Measurements from ENCODE around the gene TM4SF20.

DNA sequence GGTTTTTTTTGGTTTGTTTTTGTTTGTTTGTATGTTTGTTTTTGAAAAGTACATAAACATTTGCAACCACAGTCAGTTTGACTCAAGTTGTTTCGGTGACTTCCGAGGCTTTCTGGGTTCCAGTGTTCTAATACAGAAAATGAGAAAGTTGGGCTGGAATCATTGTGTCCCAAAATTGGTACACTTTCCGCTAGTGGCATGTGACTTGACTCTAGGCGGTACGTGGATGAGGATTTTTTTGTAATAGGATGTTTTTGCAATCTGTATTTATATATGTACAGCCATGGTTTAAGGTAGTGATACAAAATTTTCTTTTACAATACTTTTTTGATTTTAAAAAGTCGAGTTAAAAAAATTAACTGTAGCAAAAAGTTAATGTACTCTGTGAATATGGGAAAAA, 52.3 kb downstream of the TM4SF20 start:
- TF ChIP-seq, protein P1, sequence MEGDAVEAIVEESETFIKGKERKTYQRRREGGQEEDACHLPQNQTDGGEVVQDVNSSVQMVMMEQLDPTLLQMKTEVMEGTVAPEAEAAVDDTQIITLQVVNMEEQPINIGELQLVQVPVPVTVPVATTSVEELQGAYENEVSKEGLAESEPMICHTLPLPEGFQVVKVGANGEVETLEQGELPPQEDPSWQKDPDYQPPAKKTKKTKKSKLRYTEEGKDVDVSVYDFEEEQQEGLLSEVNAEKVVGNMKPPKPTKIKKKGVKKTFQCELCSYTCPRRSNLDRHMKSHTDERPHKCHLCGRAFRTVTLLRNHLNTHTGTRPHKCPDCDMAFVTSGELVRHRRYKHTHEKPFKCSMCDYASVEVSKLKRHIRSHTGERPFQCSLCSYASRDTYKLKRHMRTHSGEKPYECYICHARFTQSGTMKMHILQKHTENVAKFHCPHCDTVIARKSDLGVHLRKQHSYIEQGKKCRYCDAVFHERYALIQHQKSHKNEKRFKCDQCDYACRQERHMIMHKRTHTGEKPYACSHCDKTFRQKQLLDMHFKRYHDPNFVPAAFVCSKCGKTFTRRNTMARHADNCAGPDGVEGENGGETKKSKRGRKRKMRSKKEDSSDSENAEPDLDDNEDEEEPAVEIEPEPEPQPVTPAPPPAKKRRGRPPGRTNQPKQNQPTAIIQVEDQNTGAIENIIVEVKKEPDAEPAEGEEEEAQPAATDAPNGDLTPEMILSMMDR (conservative IDR thresholded peaks at IDR 0.05; ENCODE audit: low read depth in 2 of 2): no peak
- TF ChIP-seq, protein P2, sequence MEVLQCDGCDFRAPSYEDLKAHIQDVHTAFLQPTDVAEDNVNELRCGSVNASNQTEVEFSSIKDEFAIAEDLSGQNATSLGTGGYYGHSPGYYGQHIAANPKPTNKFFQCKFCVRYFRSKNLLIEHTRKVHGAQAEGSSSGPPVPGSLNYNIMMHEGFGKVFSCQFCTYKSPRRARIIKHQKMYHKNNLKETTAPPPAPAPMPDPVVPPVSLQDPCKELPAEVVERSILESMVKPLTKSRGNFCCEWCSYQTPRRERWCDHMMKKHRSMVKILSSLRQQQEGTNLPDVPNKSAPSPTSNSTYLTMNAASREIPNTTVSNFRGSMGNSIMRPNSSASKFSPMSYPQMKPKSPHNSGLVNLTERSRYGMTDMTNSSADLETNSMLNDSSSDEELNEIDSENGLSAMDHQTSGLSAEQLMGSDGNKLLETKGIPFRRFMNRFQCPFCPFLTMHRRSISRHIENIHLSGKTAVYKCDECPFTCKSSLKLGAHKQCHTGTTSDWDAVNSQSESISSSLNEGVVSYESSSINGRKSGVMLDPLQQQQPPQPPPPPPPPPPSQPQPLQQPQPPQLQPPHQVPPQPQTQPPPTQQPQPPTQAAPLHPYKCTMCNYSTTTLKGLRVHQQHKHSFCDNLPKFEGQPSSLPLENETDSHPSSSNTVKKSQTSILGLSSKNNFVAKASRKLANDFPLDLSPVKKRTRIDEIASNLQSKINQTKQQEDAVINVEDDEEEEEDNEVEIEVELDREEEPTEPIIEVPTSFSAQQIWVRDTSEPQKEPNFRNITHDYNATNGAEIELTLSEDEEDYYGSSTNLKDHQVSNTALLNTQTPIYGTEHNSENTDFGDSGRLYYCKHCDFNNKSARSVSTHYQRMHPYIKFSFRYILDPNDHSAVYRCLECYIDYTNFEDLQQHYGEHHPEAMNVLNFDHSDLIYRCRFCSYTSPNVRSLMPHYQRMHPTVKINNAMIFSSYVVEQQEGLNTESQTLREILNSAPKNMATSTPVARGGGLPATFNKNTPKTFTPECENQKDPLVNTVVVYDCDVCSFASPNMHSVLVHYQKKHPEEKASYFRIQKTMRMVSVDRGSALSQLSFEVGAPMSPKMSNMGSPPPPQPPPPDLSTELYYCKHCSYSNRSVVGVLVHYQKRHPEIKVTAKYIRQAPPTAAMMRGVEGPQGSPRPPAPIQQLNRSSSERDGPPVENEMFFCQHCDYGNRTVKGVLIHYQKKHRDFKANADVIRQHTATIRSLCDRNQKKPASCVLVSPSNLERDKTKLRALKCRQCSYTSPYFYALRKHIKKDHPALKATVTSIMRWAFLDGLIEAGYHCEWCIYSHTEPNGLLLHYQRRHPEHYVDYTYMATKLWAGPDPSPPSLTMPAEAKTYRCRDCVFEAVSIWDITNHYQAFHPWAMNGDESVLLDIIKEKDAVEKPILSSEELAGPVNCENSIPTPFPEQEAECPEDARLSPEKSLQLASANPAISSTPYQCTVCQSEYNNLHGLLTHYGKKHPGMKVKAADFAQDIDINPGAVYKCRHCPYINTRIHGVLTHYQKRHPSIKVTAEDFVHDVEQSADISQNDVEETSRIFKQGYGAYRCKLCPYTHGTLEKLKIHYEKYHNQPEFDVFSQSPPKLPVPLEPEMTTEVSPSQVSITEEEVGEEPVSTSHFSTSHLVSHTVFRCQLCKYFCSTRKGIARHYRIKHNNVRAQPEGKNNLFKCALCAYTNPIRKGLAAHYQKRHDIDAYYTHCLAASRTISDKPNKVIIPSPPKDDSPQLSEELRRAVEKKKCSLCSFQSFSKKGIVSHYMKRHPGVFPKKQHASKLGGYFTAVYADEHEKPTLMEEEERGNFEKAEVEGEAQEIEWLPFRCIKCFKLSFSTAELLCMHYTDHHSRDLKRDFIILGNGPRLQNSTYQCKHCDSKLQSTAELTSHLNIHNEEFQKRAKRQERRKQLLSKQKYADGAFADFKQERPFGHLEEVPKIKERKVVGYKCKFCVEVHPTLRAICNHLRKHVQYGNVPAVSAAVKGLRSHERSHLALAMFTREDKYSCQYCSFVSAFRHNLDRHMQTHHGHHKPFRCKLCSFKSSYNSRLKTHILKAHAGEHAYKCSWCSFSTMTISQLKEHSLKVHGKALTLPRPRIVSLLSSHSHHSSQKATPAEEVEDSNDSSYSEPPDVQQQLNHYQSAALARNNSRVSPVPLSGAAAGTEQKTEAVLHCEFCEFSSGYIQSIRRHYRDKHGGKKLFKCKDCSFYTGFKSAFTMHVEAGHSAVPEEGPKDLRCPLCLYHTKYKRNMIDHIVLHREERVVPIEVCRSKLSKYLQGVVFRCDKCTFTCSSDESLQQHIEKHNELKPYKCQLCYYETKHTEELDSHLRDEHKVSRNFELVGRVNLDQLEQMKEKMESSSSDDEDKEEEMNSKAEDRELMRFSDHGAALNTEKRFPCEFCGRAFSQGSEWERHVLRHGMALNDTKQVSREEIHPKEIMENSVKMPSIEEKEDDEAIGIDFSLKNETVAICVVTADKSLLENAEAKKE (CRISPR knock-in tag; IDR thresholded peaks at IDR 0.05): no peak
- TF ChIP-seq JUNB (IDR thresholded peaks at IDR 0.05; ENCODE audit: unreplicated experiment) (no peak), POLR2AphosphoS5 (IDR thresholded peaks at IDR 0.05; ENCODE audit: low read depth) (no peak), EZH2 (IDR thresholded peaks at IDR 0.05; ENCODE audit: low read depth, unreplicated experiment) (no peak), CREB1 (CRISPR knock-in tag; IDR thresholded peaks at IDR 0.05; ENCODE audit: low read depth) (no peak), ETS1 (IDR thresholded peaks at IDR 0.05) (no peak), EZH2phosphoT487 (IDR thresholded peaks at IDR 0.05; ENCODE audit: unreplicated experiment) (no peak), REST (IDR thresholded peaks at IDR 0.05; ENCODE audit: unreplicated experiment) (no peak), NANOG (IDR thresholded peaks at IDR 0.05; ENCODE audit: borderline replicate concordance) (no peak), ZNF114 (CRISPR knock-in tag; IDR thresholded peaks at IDR 0.05) (no peak), STAT1 (IDR thresholded peaks at IDR 0.05; ENCODE audit: unreplicated experiment) (no peak), ZNF331 (CRISPR knock-in tag; IDR thresholded peaks at IDR 0.05; ENCODE audit: low read depth) (no peak)
